HEK293T (cell line): ENCODE measurements around the gene TFDP2.

Source experiments
- ARNT ChIP-seq: fragments of 450-650 bp; IDR thresholded peaks from 2 replicates; pipeline ENCODE4 v1.6.1; 2017; ENCODE audit warnings: mild to moderate bottlenecking
- CTBP1 ChIP-seq: fragments of 450-650 bp; IDR thresholded peaks from 2 replicates; pipeline ENCODE4 v1.6.1; 2016; ENCODE audit warnings: borderline replicate concordance
- ELF4 ChIP-seq: fragments of 450-650 bp; IDR thresholded peaks from 2 replicates; pipeline ENCODE4 v1.6.1; 2017; ENCODE audit warnings: antibody characterized with exemption
- FOXA1 ChIP-seq: fragments of 450-650 bp; IDR thresholded peaks from 2 replicates; pipeline ENCODE4 v1.6.1; 2016; ENCODE audit warnings: mild to moderate bottlenecking
- FOXK2 ChIP-seq: fragments of 450-650 bp; IDR thresholded peaks from 2 replicates; pipeline ENCODE4 v1.6.1; 2016; ENCODE audit warnings: mild to moderate bottlenecking
- FOXM1 ChIP-seq: fragments of 450-650 bp; IDR thresholded peaks from 2 replicates; pipeline ENCODE4 v1.6.1; 2017; ENCODE audit warnings: mild to moderate bottlenecking, borderline replicate concordance
- L3MBTL2 ChIP-seq: fragments of 450-650 bp; conservative IDR thresholded peaks from 2 replicates; pipeline ENCODE4 v1.6.1; 2016; ENCODE audit warnings: mild to moderate bottlenecking
- SP1 ChIP-seq: fragments of 450-650 bp; IDR thresholded peaks from 2 replicates; pipeline ENCODE4 v1.6.1; 2017
- SUZ12 ChIP-seq: fragments of 450-650 bp; IDR thresholded peaks from 2 replicates; pipeline ENCODE4 v1.6.1; 2016; ENCODE audit warnings: mild to moderate bottlenecking
- TARDBP ChIP-seq: fragments of 450-650 bp; IDR thresholded peaks from 2 replicates; pipeline ENCODE4 v1.6.1; 2016

DNA sequence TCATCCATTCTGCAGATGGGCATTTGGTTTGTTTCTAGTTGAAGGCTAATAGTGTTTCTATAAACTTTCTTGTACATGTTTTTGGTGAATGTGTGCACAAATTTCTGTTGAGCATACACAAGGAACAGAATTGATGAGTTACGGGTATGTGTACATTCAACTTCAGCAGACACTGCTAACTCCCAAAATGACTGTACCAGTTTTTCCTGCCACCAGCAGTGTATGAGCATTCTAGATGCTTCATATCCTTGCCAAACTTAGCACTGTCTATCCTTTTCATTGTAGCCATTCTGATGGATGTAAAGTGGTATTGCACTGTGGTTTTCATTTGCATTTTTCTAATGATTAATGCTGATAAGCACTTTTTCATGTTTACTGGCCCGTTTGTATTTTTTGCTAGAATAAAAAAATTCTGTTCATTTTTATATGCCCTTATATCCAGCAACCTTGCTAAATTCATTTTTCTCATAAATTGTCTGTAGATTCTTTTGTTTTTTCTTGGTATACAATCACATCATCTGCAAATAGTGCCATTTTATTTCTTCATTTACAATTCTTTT lies 162.7 kb downstream of the TFDP2 start:
- TF ChIP-seq FOXA1 = no peak
- no peak for TF ChIP-seq FOXM1
- no peak for TF ChIP-seq ELF4
- TF ChIP-seq SUZ12 = no peak
- TF ChIP-seq ARNT = no peak
- no peak for TF ChIP-seq CTBP1
- no peak for TF ChIP-seq SP1
- no peak for TF ChIP-seq L3MBTL2
- no peak for TF ChIP-seq TARDBP
- TF ChIP-seq FOXK2 = no peak
